Activated T-helper 1 cell treated with Interleukin-2 at 50 U/mL for 16 hours (primary cell): ENCODE measurements around the gene HOOK1.

Source experiments
- DNase-seq: peaks from one replicate; pipeline ENCODE4 v3.0.0-alpha.2; 2020; ENCODE audit warnings: low read depth

The HOOK1 gene

GRCh38 chr1:59814901-59815825, at the start of gene HOOK1:
Gene HOOK1, plus strand, starts transcription at chr1:59814949. Its CDS starts 169 bp downstream, at chr1:59815118.
- DNase-seq, result peak; percentile 0

- no peak for DNase-seq
These were observed 49.6 kb upstream of the HOOK1 start for GRCh38 chr1:59765011-59765730.

DNA sequence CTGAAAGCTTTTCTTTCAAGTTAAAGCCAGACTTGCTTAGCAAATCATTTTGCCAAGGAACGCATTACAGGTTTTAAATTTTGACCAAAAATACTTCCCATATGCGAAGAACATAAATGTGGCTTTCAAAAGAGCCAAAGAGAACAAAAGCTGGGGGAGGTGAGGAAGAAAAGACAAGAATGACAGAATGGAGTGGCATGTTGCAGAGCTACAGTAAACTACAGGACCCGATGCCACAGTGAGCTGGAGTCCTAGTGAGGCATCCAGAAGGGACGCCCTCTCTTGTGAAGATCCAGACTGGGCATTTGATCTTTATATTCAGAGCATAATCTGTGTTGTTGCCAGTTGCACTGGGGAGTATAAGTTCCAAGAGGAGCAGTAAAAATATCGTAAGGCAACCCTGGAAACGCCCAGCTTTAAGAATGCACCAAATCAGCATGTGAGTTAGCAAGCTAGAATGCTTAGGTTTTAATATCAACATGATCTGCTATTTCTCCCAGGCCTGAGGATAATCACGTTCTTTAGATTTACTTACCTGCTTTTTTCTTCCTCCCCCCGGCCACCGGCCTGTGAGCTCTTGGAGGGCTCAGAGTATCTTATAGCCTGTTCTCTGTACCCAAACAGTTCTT, 48.4 kb upstream of the HOOK1 start:
- DNase-seq, result no peak

GRCh38 chr1:59767119-59767518, 47.6 kb upstream of the HOOK1 start:
- DNase-seq, result no peak

- DNase-seq, result no peak
These were observed 45.7 kb upstream of the HOOK1 start for GRCh38 chr1:59768792-59769735.

- DNase-seq, result no peak
These were observed 45.0 kb upstream of the HOOK1 start for GRCh38 chr1:59769736-59770095.

DNA sequence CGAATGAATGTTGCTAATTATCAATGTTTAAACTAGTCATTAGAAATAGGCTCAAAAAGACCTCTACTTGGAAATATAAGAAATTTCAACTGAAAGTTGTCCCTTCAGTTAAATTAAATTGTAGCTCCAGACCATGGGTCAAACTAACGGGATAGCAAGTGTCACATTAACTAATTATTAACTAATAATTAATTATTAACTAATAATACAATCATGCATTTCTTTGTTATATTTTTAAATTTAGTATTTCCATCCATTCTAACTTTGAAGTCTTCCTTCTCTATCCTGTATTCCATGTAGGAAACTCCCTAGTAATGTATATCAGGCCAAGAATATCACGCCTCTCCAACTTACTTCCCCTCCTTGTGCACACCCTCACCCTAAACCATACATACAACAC, 43.4 kb upstream of the HOOK1 start:
- DNase-seq, result no peak

- no peak for DNase-seq
These were observed 39.3 kb upstream of the HOOK1 start for GRCh38 chr1:59775480-59775879.

GRCh38 chr1:59776960-59777852, 37.5 kb upstream of the HOOK1 start:
- no peak for DNase-seq

- DNase-seq, result no peak
These were observed 34.8 kb upstream of the HOOK1 start for GRCh38 chr1:59779949-59780348.

GRCh38 chr1:59788825-59789224, 25.9 kb upstream of the HOOK1 start:
- no peak for DNase-seq

DNA sequence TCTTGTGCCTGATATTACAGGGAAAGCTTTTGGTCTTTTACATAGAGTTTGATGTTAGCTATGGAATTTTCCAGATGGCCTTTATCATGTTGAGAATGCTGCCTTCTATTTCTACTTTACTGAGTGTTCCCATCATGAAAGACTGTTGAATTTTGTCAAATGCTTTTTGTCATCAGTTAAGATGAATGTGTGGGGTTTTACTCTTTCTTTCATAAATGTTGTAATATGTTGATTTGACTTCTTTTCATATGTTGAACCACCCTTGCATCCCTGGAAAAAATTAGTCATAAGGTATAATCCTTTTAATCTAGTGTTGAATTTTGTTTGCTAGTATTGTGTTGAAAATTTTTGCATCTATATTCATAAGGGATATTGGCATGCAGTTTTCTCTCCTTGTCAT, 16.1 kb upstream of the HOOK1 start:
- no peak for DNase-seq

- DNase-seq, result no peak
These were observed 11.2 kb upstream of the HOOK1 start for GRCh38 chr1:59803458-59804038.

- DNase-seq, result no peak
These were observed 10.4 kb upstream of the HOOK1 start for GRCh38 chr1:59804301-59804700.

GRCh38 chr1:59805554-59805953, 9.2 kb upstream of the HOOK1 start:
- DNase-seq, result no peak

DNA sequence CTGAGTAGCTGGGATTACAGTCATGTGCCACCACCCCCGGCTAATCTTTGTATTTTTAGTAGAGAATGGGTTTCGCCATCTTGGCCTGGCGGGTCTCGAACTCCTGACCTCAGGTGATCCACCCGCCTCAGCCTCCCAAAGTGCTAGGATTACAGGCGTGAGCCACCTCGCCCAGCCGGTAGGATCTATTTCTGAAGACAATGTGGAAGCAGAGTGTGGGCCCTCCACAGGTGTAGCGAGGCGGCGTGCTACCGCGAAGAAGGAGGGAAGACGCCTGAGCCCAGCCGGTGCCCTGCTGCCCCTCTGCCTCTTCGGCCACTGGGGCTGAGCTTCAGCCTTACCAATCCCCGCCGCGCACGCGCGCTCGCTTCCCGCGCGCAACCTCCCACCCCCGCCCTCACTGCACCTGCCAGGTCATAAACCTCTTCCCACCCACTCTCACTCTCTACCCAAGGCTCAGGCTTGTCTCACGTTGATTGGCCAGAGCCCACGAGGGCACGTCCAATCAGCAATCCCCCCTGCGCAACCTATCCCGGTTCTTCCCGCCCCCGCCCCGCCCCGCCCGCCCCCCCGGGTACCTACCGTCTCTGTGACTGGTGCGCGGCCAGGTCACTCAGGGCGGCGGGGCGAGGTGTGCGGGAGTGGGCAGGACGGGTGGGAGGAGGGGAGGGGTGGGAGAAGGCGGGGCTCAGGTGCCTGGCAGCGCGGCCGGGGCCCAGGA, 409 bp upstream of the HOOK1 start:
- DNase-seq, result peak; percentile 83

- no peak for DNase-seq
These were observed 1.1 kb downstream of the HOOK1 start for GRCh38 chr1:59815892-59816291.

DNA sequence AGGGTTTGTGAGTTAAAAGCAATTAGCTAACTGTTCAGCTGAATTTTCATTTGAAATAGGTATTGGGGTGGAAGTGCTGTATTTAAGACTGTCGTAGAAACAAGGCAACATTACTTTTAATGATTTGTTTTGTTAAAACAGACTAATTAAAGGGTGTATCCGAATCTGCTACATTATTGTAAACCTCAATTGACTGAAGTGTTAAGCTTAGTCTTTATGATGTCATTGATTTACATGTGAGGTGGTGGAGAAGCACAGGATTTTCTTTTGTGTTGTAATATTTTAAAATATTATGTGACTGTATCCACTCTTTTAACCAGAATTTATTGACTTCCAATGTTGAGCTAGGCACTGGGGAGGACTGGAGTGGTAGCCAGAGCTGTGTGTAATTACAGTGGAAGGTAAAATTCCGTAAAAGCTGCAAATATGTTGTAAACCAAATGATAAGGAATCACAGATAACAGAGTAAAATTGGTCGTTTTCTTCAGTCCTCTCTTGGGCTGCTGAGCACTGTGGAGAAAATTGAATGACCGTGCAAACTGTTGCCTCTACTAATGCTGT, 1.6 kb downstream of the HOOK1 start:
- no peak for DNase-seq
